Measurements from ENCODE around the gene NOL3. TPM values are rescaled to one million over a fixed set of nuclear protein-coding genes. Genes with fewer than 3 reads are reported as not detected.

NOL3 gene
- total and polyA plus RNA-seq, 9 of the 15 experiments (the other 6 are each of a cell fraction or from before 2014, with no cell fraction given), result 0.45 to 14.0 (median 5.4) TPM

- no peak overlapping the region for H3K27ac ChIP-seq (ENCODE audit: extremely low read depth, low read depth, low read length)
Measured at GRCh38 chr16:67174706-67175231, 4.4 kb downstream of the NOL3 start.

GRCh38 chr16:67176662-67177061, 6.3 kb downstream of the NOL3 start:
- H3K36me3 ChIP-seq (ENCODE audit: control insufficient read depth, insufficient read depth, low read length), result no peaks in the 10 kb centered on the region
- H4K20me1 ChIP-seq (replicated peaks; ENCODE audit: control insufficient read depth, insufficient read depth, low read length), result no peaks in the 10 kb centered on the region
- intact Hi-C loops (cut with micrococcal nuclease), result no loop called here
- no peak for TF ChIP-seq HNRNPUL1 (IDR thresholded peaks at IDR 0.05; ENCODE audit: low read length)
- no peak for TF ChIP-seq UBTF (IDR thresholded peaks at IDR 0.05; ENCODE audit: borderline replicate concordance in 1 of 2, low read depth in 2 of 2, low read length in 2 of 2)
- TF ChIP-seq ZNF644 (tag; IDR thresholded peaks at IDR 0.05; ENCODE audit: low read depth), result no peak
- no peak for TF ChIP-seq CREBBP (IDR thresholded peaks at IDR 0.05; ENCODE audit: low read depth, low read length)
- peak; percentile 40; the same call in 1 of the 2 replicates for TF ChIP-seq POLR2G (IDR thresholded peaks at IDR 0.05; ENCODE audit: low read depth, low read length)
- peaks cover 2 to 48% of the 10 kb centered on the region in 2 experiments; a peak in 4 of 5 replicates for H3K4me1 ChIP-seq (replicated peaks in 1 of 2; ENCODE audit: control insufficient read depth in 2 of 2, insufficient read depth in 2 of 2, low read length in 2 of 2)
- 63% methylated on average over 12 of the region's 12 CpGs for WGBS (ENCODE audit: insufficient coverage, low coverage, missing lambda C conversion rate)
- H3K9ac ChIP-seq (ENCODE audit: insufficient read depth in 1 of 2, low read depth in 2 of 2, low read length in 2 of 2), result peak overlapping the region in 1 of 2 experiments; percentile 15; a peak in 1 of 4 replicates
- ChIA-PET CTCF (ENCODE audit: low intra/inter-chr PET ratio) (no interaction called here), POLR2A (interaction anchor here (0.6 to 1.1 kb wide), 5 partner anchors 8 to 249 kb away, joined by 3 to 6 read pairs (median 3); partner anchors contain the start of gene EXOC3L1)
- no peaks in the 10 kb centered on the region for H3K79me2 ChIP-seq (ENCODE audit: control insufficient read depth, insufficient read depth, low read length)
- no peak overlapping the region for H3K27ac ChIP-seq (ENCODE audit: extremely low read depth, low read depth, low read length)
- no peak overlapping the region for H3K4me2 ChIP-seq (ENCODE audit: insufficient read depth, low read length)
- DNase-seq (ENCODE audit: extremely low read depth in 1 of 4, low spot score in 3 of 4) (no peak), FAIRE-seq (no peak), ATAC-seq (no peak)
- H3K27me3 ChIP-seq (ENCODE audit: control insufficient read depth in 2 of 2, insufficient read depth in 2 of 2, low read length in 2 of 2), result no peaks in the 10 kb centered on the region
- H3K4me3 ChIP-seq, result no peak overlapping the region
- no peak overlapping the region for H2AFZ ChIP-seq (ENCODE audit: low read depth, low read length)
- in situ Hi-C loops (cut with MboI), result no loop called here
- H3K9me1 ChIP-seq (ENCODE audit: control insufficient read depth, insufficient read depth, low read length), result no peaks in the 10 kb centered on the region
- no peaks in the 10 kb centered on the region for H3K9me3 ChIP-seq (replicated peaks; ENCODE audit: control insufficient read depth, insufficient read depth, low read depth, low read length)
- BruUV-seq (replicated peaks), result no TSS peak

More at GRCh38 chr16:67174706-67175231, 4.4 kb downstream of the NOL3 start:
- FAIRE-seq (no peak), DNase-seq (ENCODE audit: extremely low read depth in 1 of 4, low spot score in 3 of 4) (no peak), ATAC-seq (no peak)
- Histone ChIP-seq H3K4me2 (ENCODE audit: insufficient read depth, low read length) (no peak overlapping the region), H3K27me3 (ENCODE audit: control insufficient read depth in 2 of 2, insufficient read depth in 2 of 2, low read length in 2 of 2) (no peaks in the 10 kb centered on the region), H3K9me3 (replicated peaks; ENCODE audit: control insufficient read depth, insufficient read depth, low read depth, low read length) (no peaks in the 10 kb centered on the region), H3K79me2 (ENCODE audit: control insufficient read depth, insufficient read depth, low read length) (no peaks in the 10 kb centered on the region), H3K9me1 (ENCODE audit: control insufficient read depth, insufficient read depth, low read length) (no peaks in the 10 kb centered on the region), H3K4me3 (no peak overlapping the region), H3K4me1 (replicated peaks in 1 of 2; ENCODE audit: control insufficient read depth in 2 of 2, insufficient read depth in 2 of 2, low read length in 2 of 2) (peaks cover 16 to 55% of the 10 kb centered on the region in 2 experiments; a peak in 4 of 5 replicates), H3K36me3 (ENCODE audit: control insufficient read depth, insufficient read depth, low read length) (no peaks in the 10 kb centered on the region), H4K20me1 (replicated peaks; ENCODE audit: control insufficient read depth, insufficient read depth, low read length) (no peaks in the 10 kb centered on the region), H2AFZ (ENCODE audit: low read depth, low read length) (no peak overlapping the region), H3K9ac (ENCODE audit: insufficient read depth in 1 of 2, low read depth in 2 of 2, low read length in 2 of 2) (0 out of 4 replicates have a peak overlapping the region, but pooled peaks of 1 of the 2 experiments have one; percentile 13)
- ChIA-PET CTCF (ENCODE audit: low intra/inter-chr PET ratio) (no interaction called here), POLR2A (interaction anchor here (0.6 to 1.2 kb wide), 3 partner anchors 24 to 268 kb away, joined by 3 read pairs; partner anchors contain the start of genes B3GNT9 and CES4A)
- BruUV-seq (replicated peaks), result no TSS peak
- 94% methylated on average over 22 of the region's 31 CpGs for WGBS (ENCODE audit: insufficient coverage, low coverage, missing lambda C conversion rate)
- in situ Hi-C loops (cut with MboI), result loop anchor here (25.0 kb wide), 1 partner anchor 212 kb away; the partner anchor contains the start of gene CES3
- intact Hi-C loops (cut with micrococcal nuclease), result no loop called here
- TF ChIP-seq PHF21A (IDR thresholded peaks at IDR 0.05; ENCODE audit: borderline replicate concordance, low read depth), result no peak
- TF ChIP-seq NFIC (IDR thresholded peaks at IDR 0.05), result 0 out of 2 replicates have a peak, but pooled peaks have one; percentile 11
